Activated B cell treated with CpG ODN at 0.5 μM for 24 hours (primary cell): ENCODE measurements around the gene MMEL1. TPM values are rescaled to one million over a fixed set of nuclear protein-coding genes. Genes with fewer than 3 reads are reported as not detected.
"Not testable (repeated sequence)": the region's sequence is repeated elsewhere in the genome, so short reads cannot be mapped to it uniquely, and the experiment has no call there.

Experiments
- ATAC-seq: fragments of 200-7000 bp; cut with Tn5 transposase; one replicate; pipeline ENCODE4 v1.10.0; 2021; ENCODE audit warnings: low read depth, mild to moderate bottlenecking, moderate library complexity
- CTCF ChIA-PET: fragments of 350-600 bp; sonication (Branson Sonifier 250); formaldehyde crosslinking; loops from one replicate; lab custom pipeline; 2021; ENCODE audit warnings: antibody characterized with exemption; lab: Charles Lee
- POLR2A ChIA-PET: fragments of 350-600 bp; sonication (Branson Sonifier 250); formaldehyde crosslinking; loops from one replicate; lab custom pipeline; 2021; ENCODE audit warnings: antibody characterized with exemption; lab: Charles Lee
- DNase-seq: peaks from one replicate; pipeline ENCODE4 v3.0.0; 2022
- H3K27ac Mint-ChIP-seq: one replicate; pipeline ENCODE4 v1.8.0; 2020; ENCODE audit warnings: mixed read lengths
- H3K27me3 Mint-ChIP-seq: one replicate; pipeline ENCODE4 v1.8.0; 2021; ENCODE audit warnings: mixed read lengths
- H3K36me3 Mint-ChIP-seq: one replicate; pipeline ENCODE4 v1.8.0; 2021; ENCODE audit warnings: low read depth, mixed read lengths
- H3K4me1 Mint-ChIP-seq: one replicate; pipeline ENCODE4 v1.8.0; 2021; ENCODE audit warnings: mixed read lengths
- H3K4me3 Mint-ChIP-seq: one replicate; pipeline ENCODE4 v1.8.0; 2020; ENCODE audit warnings: mild to moderate bottlenecking, mixed read lengths
- H3K9me3 Mint-ChIP-seq: one replicate; pipeline ENCODE4 v1.8.0; 2020; ENCODE audit warnings: mixed read lengths
- intact Hi-C: fragments of 100-400 bp; cut with micrococcal nuclease; formaldehyde crosslinking; loops from one replicate; pipeline ENCODE4 v1.15.1; 2024
- total RNA-seq: library from RNA; stranded (reverse); gene quantifications from 2 replicates; pipeline ENCODE4 v1.2.3, GENCODE V29; 2022
- TF ChIP-seq, protein P1 (sequence below): fragments of 200-600 bp; IDR thresholded peaks from one replicate; pipeline ENCODE4 v1.8.0; 2022; ENCODE audit warnings: antibody characterized with exemption, mild to moderate bottlenecking

Gene MMEL1, protein sequence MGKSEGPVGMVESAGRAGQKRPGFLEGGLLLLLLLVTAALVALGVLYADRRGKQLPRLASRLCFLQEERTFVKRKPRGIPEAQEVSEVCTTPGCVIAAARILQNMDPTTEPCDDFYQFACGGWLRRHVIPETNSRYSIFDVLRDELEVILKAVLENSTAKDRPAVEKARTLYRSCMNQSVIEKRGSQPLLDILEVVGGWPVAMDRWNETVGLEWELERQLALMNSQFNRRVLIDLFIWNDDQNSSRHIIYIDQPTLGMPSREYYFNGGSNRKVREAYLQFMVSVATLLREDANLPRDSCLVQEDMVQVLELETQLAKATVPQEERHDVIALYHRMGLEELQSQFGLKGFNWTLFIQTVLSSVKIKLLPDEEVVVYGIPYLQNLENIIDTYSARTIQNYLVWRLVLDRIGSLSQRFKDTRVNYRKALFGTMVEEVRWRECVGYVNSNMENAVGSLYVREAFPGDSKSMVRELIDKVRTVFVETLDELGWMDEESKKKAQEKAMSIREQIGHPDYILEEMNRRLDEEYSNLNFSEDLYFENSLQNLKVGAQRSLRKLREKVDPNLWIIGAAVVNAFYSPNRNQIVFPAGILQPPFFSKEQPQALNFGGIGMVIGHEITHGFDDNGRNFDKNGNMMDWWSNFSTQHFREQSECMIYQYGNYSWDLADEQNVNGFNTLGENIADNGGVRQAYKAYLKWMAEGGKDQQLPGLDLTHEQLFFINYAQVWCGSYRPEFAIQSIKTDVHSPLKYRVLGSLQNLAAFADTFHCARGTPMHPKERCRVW
- not detected in 2 replicates for total RNA-seq

DNA sequence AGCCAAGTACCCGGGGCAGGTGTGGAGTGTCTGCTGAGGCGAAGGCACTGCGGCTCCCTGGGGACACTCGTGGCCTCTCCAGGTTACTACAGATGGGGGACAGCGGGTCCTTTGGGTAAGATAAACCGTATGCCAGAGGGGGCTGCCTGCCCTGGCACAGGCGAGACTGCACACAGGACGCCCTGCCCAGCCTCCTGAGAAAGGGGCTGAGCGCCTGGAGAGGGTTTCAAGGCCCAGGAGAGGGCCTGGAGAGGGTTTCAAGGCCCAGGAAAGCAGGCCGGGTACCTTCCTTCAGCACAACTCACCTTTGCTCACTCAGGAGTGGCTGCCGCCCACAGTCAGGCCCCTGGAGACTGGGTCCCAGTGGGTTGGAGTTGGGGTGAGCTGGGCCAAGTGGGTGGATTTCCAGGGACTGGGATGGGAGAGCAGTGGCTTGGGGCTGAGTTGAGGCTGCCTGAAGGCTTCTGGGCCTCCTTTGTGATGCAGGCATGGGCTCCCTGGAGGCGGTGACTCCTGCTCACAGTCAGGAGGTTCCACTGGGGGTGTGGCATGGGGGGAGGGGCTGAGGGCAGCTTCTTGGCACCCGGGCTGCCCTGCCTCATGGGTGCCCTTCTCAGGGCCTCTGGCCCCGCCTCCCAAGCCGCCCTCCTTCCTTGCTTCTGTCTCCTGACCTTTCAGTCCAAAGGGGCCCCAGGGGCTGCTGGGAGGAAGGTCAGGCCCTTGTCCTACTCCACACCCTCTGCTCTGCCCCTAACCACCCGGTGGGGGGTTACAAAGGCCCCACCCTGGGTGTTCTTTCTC is at the start of gene MMEL1:
Gene MMEL1 (minus strand): TSS at position 456 of the 801 bp plus-strand sequence. CDS start 3,532 bp downstream, outside the sequence.
- TF ChIP-seq, protein P1, sequence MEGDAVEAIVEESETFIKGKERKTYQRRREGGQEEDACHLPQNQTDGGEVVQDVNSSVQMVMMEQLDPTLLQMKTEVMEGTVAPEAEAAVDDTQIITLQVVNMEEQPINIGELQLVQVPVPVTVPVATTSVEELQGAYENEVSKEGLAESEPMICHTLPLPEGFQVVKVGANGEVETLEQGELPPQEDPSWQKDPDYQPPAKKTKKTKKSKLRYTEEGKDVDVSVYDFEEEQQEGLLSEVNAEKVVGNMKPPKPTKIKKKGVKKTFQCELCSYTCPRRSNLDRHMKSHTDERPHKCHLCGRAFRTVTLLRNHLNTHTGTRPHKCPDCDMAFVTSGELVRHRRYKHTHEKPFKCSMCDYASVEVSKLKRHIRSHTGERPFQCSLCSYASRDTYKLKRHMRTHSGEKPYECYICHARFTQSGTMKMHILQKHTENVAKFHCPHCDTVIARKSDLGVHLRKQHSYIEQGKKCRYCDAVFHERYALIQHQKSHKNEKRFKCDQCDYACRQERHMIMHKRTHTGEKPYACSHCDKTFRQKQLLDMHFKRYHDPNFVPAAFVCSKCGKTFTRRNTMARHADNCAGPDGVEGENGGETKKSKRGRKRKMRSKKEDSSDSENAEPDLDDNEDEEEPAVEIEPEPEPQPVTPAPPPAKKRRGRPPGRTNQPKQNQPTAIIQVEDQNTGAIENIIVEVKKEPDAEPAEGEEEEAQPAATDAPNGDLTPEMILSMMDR: no peak
- intact Hi-C loops: no loop called here
- no peak within 1 kb of the TSS for H3K27ac Mint-ChIP-seq
- POLR2A ChIA-PET: interaction anchor here (0.5 kb wide), 1 partner anchor 1135 kb away, joined by 4 read pairs; no protein-coding TSS in a partner anchor
- peaks cover 2% of the 10 kb centered on the region for H3K9me3 Mint-ChIP-seq
- ATAC-seq (no peak), DNase-seq (no peak)
- CTCF ChIA-PET: no interaction called here
- H3K4me3 Mint-ChIP-seq: no peak within 1 kb of the TSS
- no peaks in the 10 kb centered on the region for H3K4me1 Mint-ChIP-seq
- H3K27me3 Mint-ChIP-seq: peaks cover 14% of the 10 kb centered on the region
- no peaks in the 10 kb centered on the region for H3K36me3 Mint-ChIP-seq

DNA sequence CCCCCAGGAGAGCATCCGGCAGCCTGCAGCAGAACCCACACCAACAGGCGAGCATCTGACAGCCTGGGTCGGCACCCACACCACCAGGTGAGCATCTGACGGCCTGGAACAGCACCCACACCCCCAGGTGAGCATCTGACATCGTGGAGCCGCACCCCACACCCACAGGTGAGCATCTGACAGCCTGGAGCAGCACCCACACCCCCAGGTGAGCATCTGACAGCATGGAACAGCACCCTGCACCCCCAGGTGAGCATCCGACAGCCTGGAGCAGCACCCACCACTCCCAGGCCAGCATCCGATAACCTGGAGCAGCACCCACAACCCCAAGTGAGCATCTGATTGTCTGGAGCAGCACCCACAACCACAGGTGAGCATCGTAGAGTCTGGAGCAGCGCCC is 43.9 kb upstream of the MMEL1 start:
- H3K4me3 Mint-ChIP-seq, CTCF ChIA-PET, H3K27ac Mint-ChIP-seq, H3K36me3 Mint-ChIP-seq, H3K9me3 Mint-ChIP-seq, intact Hi-C loops, H3K4me1 Mint-ChIP-seq, DNase-seq, ATAC-seq, H3K27me3 Mint-ChIP-seq, POLR2A ChIA-PET: not testable (repeated sequence)

DNA sequence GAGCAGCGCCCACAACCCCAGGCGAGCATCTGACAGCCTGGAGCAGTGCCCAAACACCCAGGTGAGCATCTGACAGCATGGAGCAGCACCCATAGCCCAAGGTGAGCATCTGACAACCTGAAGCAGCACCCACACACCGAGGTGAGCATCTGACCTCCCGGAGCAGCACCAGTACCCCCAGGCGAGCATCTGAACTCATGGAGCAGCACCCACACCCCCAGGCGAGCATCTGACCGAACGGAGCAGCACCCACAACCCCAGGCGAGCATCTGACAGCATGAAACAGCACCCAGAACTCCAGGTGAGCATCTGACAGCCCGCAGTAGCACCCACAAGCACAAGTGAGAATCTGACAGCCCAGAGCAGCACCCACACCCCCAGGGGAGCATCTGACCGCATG is 38.8 kb upstream of the MMEL1 start:
- CTCF ChIA-PET, POLR2A ChIA-PET, H3K27ac Mint-ChIP-seq, DNase-seq, intact Hi-C loops, H3K4me1 Mint-ChIP-seq, H3K27me3 Mint-ChIP-seq, H3K4me3 Mint-ChIP-seq, H3K36me3 Mint-ChIP-seq, ATAC-seq, H3K9me3 Mint-ChIP-seq: not testable (repeated sequence)

DNA sequence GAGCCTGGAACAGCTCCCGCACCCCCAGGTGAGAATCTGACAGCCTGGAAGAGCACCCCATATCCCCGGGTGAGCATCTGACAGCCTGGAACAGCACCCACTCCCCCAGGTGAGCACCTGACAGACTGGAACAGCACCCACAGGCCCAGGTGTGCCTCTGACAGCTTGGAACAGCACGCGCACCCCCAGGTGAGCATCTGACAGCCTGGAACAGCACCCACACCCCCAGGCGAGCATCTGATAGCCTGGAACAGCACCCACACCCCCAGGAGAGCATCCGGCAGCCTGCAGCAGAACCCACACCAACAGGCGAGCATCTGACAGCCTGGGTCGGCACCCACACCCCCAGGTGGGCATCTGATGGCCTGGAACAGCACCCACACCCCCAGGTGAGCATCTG is 27.0 kb upstream of the MMEL1 start:
- peak; percentile 50 for DNase-seq
- H3K4me3 Mint-ChIP-seq, POLR2A ChIA-PET, ATAC-seq, intact Hi-C loops, H3K9me3 Mint-ChIP-seq, H3K27ac Mint-ChIP-seq, CTCF ChIA-PET, H3K4me1 Mint-ChIP-seq, H3K27me3 Mint-ChIP-seq, H3K36me3 Mint-ChIP-seq: not testable (repeated sequence)

DNA sequence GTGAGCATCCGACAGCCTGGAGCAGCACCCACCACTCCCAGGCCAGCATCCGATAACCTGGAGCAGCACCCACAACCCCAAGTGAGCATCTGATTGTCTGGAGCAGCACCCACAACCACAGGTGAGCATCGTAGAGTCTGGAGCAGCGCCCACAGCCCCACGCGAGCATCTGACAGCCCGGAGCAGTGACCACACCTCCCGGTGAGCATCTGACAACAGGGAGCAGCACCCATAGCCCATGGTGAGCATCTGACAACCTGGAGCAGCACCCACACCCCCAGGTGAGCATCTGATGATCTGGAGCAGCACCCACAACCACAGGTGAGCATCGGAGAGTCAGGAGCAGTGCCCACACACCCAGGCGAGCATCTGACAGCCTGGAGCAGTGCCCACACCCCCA is 25.1 kb upstream of the MMEL1 start:
- POLR2A ChIA-PET, CTCF ChIA-PET, ATAC-seq, H3K27ac Mint-ChIP-seq, H3K4me3 Mint-ChIP-seq, H3K4me1 Mint-ChIP-seq, H3K9me3 Mint-ChIP-seq, H3K36me3 Mint-ChIP-seq, intact Hi-C loops: not testable (repeated sequence)
- peaks cover 27% of the 10 kb centered on the region for H3K27me3 Mint-ChIP-seq
- peak; percentile 37 for DNase-seq

DNA sequence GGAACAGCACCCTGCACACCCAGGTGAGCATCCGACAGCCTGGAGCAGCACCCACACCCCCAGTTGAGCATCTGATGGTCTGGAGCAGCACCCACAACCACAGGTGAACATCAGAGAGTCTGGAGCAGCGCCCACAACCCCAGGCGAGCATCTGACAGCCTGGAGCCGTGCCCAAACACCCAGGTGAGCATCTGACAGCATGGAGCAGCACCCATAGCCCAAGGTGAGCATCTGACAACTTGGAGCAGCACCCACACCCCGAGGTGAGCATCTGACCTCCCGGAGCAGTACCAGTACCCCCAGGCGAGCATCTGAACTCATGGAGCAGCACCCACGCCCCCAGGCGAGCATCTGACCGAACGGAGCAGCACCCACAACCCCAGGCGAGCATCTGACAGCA is 24.3 kb upstream of the MMEL1 start:
- H3K9me3 Mint-ChIP-seq, H3K4me1 Mint-ChIP-seq, DNase-seq, H3K36me3 Mint-ChIP-seq, intact Hi-C loops, H3K4me3 Mint-ChIP-seq, POLR2A ChIA-PET, H3K27ac Mint-ChIP-seq, ATAC-seq, CTCF ChIA-PET: not testable (repeated sequence)
- peaks cover 34% of the 10 kb centered on the region for H3K27me3 Mint-ChIP-seq

DNA sequence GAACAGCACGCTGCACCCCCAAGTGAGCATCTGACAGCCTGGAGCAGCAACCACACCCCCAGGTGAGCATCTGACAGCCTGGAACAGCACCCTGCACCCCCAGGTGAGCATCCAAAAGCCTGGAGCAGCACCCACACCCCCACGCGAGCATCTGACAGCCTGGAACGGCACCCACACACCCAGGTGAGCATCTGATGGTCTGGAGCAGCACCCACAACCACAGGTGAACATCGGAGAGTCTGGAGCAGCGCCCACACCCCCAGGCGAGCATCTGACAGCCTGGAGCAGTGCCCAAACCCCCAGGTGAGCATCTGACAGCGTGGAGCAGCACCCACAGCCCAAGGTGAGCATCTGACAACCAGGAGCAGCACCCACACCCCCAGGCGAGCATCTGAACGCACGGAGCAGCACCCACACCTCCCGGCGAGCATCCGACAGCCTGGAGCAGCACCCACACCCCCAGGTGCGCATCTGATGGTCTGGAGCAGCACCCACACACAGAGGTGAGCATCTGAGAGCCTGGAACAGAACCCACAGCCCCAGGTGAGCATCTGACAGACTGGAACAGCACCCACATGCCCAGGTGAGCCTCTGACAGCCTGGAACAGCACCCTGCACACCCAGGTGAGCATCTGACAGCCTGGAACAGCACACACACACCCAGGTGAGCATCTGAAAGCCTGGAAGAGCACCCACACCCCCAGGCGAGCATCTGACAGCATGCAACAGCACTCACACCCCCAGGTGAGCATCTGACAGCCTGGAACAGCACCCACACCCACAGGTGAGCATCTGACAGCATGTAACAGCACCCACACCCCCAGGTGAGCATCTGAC is 23.0 kb upstream of the MMEL1 start:
- CTCF ChIA-PET, DNase-seq: not testable (repeated sequence)

DNA sequence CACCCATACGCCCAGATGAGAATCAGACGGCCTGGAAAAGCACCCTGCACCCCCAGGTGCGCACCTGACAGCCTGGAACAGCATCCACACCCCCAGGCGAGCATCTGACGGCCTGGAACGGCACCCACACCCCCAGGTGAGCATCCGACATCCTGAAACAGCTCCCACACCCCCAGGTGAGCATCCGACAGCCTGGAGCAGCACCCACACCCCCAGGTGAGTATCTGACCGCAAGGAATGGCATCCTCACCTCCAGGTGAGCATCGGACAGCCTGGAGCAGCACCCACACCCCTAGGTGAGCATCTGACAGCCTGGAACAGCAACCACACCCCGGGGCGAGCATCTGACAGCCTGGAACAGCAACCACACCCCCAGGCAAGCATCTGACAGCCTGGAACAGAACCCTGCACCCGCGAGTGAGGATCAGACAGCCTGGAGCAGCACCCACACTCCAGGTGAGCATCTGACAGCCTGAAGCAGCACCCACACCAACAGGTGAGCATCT is 21.7 kb upstream of the MMEL1 start:
- DNase-seq: not testable (repeated sequence)

More for the DNA sequence above, 23.0 kb upstream of the MMEL1 start:
- ATAC-seq, H3K36me3 Mint-ChIP-seq, H3K9me3 Mint-ChIP-seq, H3K4me1 Mint-ChIP-seq, H3K4me3 Mint-ChIP-seq, intact Hi-C loops, H3K27ac Mint-ChIP-seq, POLR2A ChIA-PET: not testable (repeated sequence)
- peaks cover 42% of the 10 kb centered on the region for H3K27me3 Mint-ChIP-seq

DNA sequence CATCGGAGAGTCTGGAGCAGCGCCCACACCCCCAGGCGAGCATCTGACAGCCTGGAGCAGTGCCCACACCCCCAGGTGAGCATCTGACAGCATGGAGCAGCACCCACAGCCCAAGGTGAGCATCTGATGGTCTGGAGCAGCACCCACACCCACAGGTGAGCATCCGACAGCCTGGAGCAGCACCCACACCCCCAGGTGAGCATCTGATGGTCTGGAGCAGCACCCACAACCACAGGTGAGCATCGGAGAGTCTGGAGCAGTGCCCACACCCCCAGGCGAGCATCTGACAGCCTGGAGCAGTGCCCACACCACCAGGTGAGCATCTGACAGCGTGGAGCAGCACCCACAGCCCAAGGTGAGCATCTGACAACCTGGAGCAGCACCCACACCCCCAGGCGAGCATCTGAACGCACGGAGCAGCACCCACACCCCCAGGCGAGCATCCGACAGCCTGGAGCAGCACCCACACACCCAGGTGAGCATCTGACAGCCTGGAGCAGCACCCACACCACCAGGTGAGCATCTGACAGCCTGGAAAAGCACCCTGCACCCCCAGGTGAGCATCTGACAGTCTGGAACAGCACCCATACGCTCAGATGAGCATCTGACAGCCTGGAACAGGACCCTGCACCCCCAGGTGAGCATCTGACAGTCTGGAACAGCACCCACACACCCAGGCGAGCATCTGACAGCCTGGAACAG is 21.1 kb upstream of the MMEL1 start:
- DNase-seq, H3K4me3 Mint-ChIP-seq, CTCF ChIA-PET: not testable (repeated sequence)

More for the DNA sequence above, 21.7 kb upstream of the MMEL1 start:
- H3K27ac Mint-ChIP-seq, H3K4me3 Mint-ChIP-seq, POLR2A ChIA-PET, H3K4me1 Mint-ChIP-seq, intact Hi-C loops, ATAC-seq, CTCF ChIA-PET, H3K9me3 Mint-ChIP-seq, H3K36me3 Mint-ChIP-seq: not testable (repeated sequence)
- H3K27me3 Mint-ChIP-seq: peaks cover 42% of the 10 kb centered on the region

More for the DNA sequence above, 21.1 kb upstream of the MMEL1 start:
- H3K4me1 Mint-ChIP-seq, H3K36me3 Mint-ChIP-seq, intact Hi-C loops, ATAC-seq, H3K27ac Mint-ChIP-seq, H3K9me3 Mint-ChIP-seq, POLR2A ChIA-PET: not testable (repeated sequence)
- H3K27me3 Mint-ChIP-seq: peaks cover 42% of the 10 kb centered on the region
